HCT116 (cell line): Measurements from ENCODE around the gene PITPNC1.

Source experiments
- CEBPB ChIP-seq: IDR thresholded peaks from 2 replicates; pipeline ENCODE4 v1.6.1; 2012; ENCODE audit warnings: low read depth
- EZH2 ChIP-seq: fragments of 200-600 bp; sonication (generic); IDR thresholded peaks from 2 replicates; pipeline ENCODE4 v1.6.1; 2017; ENCODE audit warnings: antibody characterized with exemption, mixed run types
- POLR2A ChIP-seq: IDR thresholded peaks from 2 replicates; pipeline ENCODE4 v1.7.0; 2011; ENCODE audit warnings: borderline replicate concordance; ENCODE audit not compliant: insufficient read depth, insufficient read length; ENCODE audit errors: extremely low read depth
- REST ChIP-seq: IDR thresholded peaks from 2 replicates; pipeline ENCODE4 v1.6.1; 2012; ENCODE audit warnings: low read depth
- SRF ChIP-seq: IDR thresholded peaks from 2 replicates; pipeline ENCODE4 v1.6.1; 2012; ENCODE audit warnings: low read depth
- TF ChIP-seq, protein P1 (sequence below), 3 experiments: fragments of 200-600 bp in 1 of 3; sonication (generic) in 1 of 3; IDR thresholded peaks in 2 of 3; conservative IDR thresholded peaks in 1 of 3; 2 replicates each; pipeline ENCODE4 v1.5.1; 2012 to 2017; ENCODE audit warnings: low read depth in 2 of 3, low read length in 2 of 3, antibody characterized with exemption in 1 of 3, borderline replicate concordance in 1 of 3, control low read depth in 1 of 3, mild to moderate bottlenecking in 1 of 3, mixed read lengths in 1 of 3, mixed run types in 1 of 3, moderate library complexity in 1 of 3; ENCODE audit not compliant: insufficient read depth in 1 of 3

DNA sequence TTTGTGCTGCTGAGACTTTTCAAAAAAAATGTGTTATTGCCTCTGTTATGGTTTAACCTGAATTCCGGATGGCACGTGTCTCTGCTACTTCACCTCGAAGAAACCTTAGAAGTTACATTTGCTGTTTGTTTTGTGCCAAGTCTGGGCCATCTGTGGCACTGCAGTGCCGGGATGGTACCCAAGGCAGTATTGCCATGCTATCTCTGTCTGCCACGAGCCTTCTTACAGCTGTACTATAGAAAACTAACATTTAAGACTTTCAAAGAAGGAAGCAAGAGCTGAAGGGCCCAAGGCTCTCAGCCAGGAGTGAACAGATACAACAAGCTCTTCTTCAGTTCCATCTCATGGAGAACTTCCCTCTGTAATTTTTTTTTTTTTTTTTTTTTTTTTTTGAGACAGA, 267.0 kb downstream of the PITPNC1 start:
- TF ChIP-seq EZH2 (no peak), POLR2A (no peak), SRF (no peak), REST (no peak), CEBPB (no peak)
- TF ChIP-seq, protein P1, sequence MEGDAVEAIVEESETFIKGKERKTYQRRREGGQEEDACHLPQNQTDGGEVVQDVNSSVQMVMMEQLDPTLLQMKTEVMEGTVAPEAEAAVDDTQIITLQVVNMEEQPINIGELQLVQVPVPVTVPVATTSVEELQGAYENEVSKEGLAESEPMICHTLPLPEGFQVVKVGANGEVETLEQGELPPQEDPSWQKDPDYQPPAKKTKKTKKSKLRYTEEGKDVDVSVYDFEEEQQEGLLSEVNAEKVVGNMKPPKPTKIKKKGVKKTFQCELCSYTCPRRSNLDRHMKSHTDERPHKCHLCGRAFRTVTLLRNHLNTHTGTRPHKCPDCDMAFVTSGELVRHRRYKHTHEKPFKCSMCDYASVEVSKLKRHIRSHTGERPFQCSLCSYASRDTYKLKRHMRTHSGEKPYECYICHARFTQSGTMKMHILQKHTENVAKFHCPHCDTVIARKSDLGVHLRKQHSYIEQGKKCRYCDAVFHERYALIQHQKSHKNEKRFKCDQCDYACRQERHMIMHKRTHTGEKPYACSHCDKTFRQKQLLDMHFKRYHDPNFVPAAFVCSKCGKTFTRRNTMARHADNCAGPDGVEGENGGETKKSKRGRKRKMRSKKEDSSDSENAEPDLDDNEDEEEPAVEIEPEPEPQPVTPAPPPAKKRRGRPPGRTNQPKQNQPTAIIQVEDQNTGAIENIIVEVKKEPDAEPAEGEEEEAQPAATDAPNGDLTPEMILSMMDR (IDR thresholded peaks at IDR 0.05 in 2 of 3, conservative IDR thresholded peaks at IDR 0.05 in 1 of 3; ENCODE audit: borderline replicate concordance in 1 of 3, insufficient read depth in 1 of 3, low read depth in 2 of 3, low read length in 2 of 3): no peak
